HTERT RPE-1 (cell line): ENCODE results near the gene TTC21A.

Experiments
- in situ Hi-C: fragments of 300-500 bp; cut with MboI; formaldehyde crosslinking; loops from 4 replicates; pipeline ENCODE4 v1.14.3; 2020; ENCODE audit warnings: low sequenced_read_pairs

The TTC21A gene

DNA sequence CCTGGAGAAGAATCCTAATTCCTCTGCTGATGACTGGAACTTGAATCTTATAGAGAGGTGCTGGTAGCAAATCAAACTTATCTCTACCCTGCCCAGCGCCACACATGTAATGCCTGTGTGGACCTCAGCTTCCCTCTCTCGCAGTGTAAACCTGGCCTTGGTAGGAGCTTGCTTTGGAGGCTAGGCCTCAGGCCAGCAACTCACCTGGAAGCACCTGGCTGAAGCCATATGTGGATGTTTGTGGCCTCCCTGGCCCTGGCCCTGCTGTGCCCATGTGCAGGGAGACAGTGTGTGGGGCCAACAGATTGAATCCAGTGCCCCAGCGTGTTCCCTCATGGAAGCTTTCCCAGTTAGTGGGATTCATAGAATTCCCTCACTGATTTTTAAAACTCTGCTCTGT lies 8.4 kb downstream of the TTC21A start:
- in situ Hi-C loops = no loop called here

- in situ Hi-C loops = no loop called here
These were observed 10.6 kb downstream of the TTC21A start for GRCh38 chr3:39118079-39118478.

DNA sequence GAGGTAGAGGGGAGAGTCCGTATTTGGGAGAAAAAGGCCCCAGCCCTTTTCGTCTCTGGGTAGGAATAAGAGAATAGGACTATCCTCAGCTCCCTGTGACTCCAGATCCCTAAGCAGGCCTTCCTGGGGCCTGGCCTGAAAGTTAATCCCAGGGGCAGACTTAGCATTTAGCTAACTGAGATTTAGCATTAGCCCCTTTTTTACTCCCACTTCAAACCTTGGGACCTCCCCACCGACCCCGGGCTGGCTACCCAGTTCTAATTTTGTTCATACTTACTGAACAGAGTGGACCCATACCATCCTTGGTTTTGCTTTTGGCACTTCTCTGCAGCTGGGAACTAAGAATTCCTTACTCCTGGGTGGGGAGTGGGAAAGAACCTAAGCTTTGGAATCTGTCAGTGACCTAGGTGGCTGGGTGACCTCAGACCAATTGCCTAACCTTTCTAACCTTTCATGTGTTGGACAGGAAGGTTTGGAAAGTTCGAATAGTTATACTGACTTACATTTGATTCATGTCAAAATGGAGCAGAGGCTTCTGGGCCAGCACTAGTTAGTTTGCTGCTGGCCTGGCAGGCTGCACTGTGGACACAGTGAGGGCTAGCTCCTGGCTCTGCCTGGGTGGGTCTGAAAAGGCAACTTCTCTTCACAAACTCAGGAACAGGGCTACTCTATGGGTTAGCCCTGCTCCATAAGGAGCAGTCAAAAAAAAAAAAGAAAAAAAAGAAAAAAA lies 11.6 kb downstream of the TTC21A start:
- in situ Hi-C loops = no loop called here

- in situ Hi-C loops = no loop called here
These were observed 14.1 kb downstream of the TTC21A start for GRCh38 chr3:39121621-39122020.

DNA sequence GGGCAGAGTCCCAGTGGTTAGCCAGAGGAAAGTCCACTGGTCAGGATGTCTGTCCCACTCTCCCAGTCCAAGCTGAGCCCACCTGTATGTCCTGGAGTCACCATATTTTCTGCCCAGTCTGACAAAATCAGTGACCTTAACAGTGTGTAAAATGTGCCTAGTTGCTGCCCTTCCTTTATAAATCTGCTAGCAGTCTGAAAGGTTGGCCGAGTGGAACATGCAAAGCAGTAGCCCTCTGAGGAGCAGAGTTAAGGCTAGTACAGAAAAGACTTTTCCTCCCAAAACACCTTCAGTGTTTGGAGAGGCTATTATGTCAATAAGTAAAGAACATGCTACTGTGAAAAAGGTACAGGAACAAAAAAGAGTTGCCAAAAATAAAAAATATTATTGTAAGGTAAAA lies 15.3 kb downstream of the TTC21A start:
- in situ Hi-C loops = no loop called here

DNA sequence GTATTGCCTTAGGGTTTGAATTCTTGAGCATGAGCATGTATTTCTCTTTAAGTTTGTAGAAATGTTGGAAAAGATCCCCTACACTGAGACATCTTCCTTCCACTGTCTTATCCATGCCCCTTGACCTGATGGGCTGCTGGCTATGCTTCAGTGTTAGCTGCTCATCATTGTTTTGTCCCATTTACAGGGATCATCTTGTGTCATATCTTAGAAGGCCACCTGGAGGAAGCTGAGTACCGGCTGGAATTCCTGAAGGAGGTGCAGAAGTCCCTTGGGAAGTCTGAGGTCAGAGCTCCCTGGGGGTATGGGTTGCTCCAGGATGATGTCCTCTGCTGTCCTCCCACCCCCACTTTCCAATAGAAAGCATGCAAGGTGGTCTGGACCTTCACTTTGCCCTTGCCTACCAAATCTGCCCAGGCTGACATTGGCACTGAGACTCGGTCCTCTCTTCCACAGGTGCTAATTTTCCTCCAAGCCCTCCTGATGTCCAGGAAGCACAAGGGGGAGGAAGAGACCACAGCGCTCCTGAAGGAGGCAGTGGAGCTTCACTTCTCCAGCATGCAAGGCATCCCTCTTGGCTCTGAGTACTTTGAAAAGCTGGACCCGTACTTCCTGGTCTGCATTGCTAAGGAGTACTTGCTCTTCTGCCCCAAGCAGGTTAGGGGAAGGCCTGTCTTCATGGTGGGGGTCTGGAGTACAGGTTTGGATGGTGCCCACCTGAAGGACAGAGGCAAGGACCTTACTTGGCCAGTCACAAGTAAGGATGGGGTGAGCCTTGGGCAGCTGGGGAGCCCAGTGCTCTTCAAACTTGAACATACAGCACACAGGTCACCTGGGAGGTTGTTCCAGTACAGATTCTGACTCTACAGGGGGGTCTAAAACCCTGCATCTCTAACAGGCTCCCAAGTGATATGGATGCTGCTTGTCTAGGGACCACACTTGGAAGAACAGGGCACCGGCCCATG lies 17.7 kb downstream of the TTC21A start:
- in situ Hi-C loops = no loop called here

DNA sequence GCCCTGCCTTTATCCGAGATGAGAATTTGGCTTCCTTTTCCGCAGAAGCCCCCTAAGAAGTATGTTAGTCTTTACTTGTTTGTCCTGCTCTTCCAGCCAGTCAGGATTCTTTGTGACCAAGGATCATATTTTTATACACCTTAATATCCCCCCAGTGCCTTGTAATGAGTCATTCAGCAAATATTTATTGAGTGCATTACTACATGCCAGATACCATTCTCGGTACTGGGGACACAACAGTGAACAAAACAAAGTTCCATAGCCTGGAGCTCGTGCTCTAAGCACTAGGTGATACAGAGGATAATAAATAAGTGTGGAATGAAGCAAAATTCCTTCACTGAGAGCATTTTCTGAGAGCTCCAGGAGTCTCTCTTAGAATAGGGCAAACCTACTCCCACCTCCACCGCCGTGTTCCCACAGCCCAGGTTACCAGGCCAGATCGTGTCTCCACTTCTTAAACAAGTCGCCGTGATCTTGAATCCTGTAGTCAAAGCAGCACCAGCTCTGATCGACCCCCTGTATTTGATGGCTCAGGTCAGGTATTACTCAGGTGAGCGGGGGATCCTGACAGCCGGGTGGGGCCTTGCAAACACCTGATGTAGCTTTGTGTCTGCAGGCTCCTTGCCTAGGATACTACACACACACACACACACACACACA lies 18.5 kb downstream of the TTC21A start:
- in situ Hi-C loops = no loop called here

- in situ Hi-C loops = no loop called here
These were observed 19.1 kb downstream of the TTC21A start for GRCh38 chr3:39126532-39127071.

DNA sequence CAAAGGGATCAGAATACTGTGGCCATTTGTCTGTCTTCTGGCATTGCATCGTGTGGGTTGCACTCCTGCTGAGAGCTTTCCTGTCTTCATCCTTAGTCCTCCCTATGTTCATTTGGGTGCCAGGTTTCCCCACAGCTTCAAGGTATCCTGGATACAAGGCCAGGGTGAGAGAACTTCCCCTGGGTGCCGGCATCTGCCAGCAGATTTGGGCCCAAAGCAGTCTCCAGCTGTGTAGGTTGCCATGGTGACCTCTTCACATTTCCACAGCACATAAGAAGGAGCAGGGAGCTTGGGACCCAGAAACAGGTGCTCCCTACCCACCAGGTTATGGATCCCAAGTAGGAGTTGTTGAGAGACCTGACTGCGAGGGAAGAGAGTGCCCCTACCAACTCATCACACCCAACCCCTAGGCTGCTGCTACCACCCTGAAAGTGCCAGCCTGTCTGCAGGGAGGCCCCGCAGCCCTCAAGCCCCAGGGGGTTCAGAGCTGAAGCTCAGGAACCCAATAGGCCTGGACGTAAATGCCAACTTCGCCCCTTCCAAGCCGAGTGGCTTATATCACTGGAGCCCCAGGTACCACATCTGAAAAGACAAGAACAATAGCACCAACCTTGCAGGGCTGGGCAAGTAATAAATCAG lies 19.9 kb downstream of the TTC21A start:
- in situ Hi-C loops = no loop called here

GRCh38 chr3:39127908-39128304 lies 20.4 kb downstream of the TTC21A start:
- in situ Hi-C loops = no loop called here

GRCh38 chr3:39128951-39129350 lies 21.5 kb downstream of the TTC21A start:
- in situ Hi-C loops = no loop called here

DNA sequence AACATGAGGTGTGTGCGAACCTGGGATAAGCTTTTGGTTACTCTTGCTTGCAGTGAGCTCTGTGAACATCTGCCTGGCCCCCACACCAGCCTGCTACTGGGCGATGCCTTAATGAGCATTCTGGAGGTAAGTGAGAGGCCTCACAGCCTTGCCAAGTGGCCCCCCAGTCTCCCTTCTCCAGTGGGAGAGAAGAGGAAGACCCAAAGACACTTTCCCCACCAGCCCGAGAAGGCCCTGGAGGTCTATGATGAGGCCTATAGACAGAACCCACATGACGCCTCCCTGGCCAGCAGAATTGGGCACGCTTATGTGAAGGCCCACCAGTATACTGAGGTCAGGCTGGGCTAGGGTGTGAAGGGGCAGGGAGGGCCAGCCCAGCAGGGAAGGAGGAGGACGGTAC lies 22.5 kb downstream of the TTC21A start:
- in situ Hi-C loops = no loop called here

GRCh38 chr3:39130693-39131265 lies 23.3 kb downstream of the TTC21A start:
- in situ Hi-C loops = no loop called here

- in situ Hi-C loops = no loop called here
These were observed 24.9 kb downstream of the TTC21A start for GRCh38 chr3:39132096-39133092.

- in situ Hi-C loops = no loop called here
These were observed 25.6 kb downstream of the TTC21A start for GRCh38 chr3:39133093-39133490.

DNA sequence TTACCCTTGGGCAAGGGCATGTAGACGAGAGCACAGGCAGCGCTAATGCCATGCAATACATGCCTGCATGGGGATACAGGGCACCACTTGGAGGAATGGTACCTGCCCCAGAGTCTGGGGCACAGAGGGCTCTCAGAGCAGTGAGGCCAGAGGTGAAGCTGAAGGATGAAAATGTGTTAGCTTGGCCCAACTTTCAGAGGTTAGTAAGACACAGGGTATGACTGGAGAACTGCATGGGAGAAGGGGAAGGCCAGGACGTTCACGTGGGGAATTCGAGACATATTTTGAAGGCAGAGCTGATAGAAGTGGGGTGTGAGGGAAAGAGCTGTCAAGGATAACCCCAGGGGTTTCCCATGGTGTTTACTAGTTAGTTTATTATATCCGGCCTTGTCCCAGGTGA lies 26.3 kb downstream of the TTC21A start:
- in situ Hi-C loops = no loop called here

DNA sequence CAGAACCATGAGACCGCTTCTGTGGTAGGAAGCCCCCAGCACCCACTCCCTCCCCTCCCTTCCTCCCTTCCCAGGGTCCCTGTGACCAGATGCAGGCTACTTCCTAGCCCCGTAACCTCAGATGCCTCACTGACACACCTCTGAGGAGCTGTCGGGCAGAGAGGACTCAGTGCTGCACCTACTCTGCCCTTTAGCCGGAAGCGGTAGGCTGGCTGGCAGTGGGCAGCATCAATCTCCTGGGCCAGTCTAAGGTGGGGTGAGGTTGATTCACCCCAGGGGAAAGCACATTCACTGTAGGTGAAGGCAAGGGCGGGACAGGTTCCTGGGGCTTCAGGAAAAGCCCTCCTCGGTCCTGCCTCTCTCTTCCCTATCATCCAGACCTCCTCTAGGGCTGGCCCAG lies 26.8 kb downstream of the TTC21A start:
- in situ Hi-C loops = no loop called here

GRCh38 chr3:39135170-39135805 lies 27.8 kb downstream of the TTC21A start:
- in situ Hi-C loops = no loop called here
